Nasal cavity respiratory epithelium epithelial cell of viscerocranial mucosa (primary cell): Measurements from ENCODE around the gene CRPPA. TPM values are rescaled to one million over a fixed set of nuclear protein-coding genes. Genes with fewer than 3 reads are reported as not detected.

Experiments used
- total RNA-seq: library from RNA; depleted of rRNA; stranded (reverse); fragments of >200 nt; gene quantifications from 2 replicates; pipeline ENCODE4 v1.2.3, GENCODE V29; 2014

Gene CRPPA
- total RNA-seq, result 0.34 and 1.00 TPM in 2 replicates

DNA sequence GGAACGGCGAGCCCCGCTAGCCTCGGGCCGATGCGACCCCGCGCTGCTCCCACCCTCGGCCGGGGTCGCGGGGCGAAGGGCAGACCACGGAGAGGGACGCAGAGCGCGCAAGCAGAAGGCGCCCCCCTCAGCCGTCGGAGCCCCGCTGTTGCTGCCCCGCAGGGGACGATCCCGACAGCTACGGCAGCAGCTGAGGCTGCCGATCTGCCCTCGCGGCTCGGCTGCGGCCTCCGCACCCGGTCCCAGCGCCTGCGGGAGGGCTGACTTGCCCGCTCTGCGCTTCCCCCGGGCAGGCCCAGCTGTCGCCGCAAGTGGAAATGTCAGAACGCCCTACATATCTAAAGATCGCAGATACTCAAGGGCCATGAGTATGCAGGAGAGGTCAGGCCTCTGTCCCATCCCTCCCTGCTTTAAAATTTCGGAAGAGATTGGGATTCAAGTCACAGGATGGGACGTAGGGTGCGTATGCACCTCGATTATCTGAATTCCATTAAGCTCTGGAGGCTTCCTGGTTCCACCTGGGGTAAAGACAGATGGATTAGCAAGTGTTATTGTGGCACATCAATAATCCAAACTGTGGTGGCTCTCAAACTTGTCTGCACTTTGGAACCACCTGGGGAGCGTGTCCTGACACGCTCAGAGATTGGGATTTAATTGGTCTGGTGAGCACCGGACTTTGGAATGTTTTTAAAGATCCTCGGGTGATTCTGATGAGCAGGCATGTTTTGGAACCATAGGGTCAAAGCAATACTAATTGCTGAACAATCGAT lies at the start of gene CRPPA:
CRPPA (minus strand) TSS at position 206 of the 770 bp plus-strand sequence. CDS start 216 bp downstream, outside the sequence.

GRCh38 chr7:16465469-16466361 lies 44.4 kb upstream of the CRPPA start, which contains the start of gene SOSTDC1:
SOSTDC1 (minus strand) TSS chr7:16465738; CDS start chr7:16465668, 70 bp downstream.

Other genes with a start within 250 kb of the CRPPA start
- gene SOSTDC1, start 44.2 kb upstream of the CRPPA start, total RNA-seq, result not detected in 2 replicates
- gene LRRC72, start 105.3 kb upstream of the CRPPA start, total RNA-seq, result not detected in 2 replicates
- 8.2 and 11.6 TPM in 2 replicates for gene ANKMY2, start 224.2 kb upstream of the CRPPA start, total RNA-seq
- 74.5 and 89.5 TPM in 2 replicates for gene BZW2, start 224.6 kb upstream of the CRPPA start, total RNA-seq